GM21381 (cell line): ENCODE measurements around the gene SYMPK.

Experiments
- ATAC-seq: cut with Tn5 transposase; IDR thresholded peaks from one replicate; pipeline ENCODE4 v1.9.1; 2021; ENCODE audit warnings: mild to moderate bottlenecking, moderate library complexity; ENCODE audit not compliant: unreplicated experiment

Gene SYMPK

GRCh38 chr19:45768655-45768983 lies 94.3 kb downstream of the SYMPK start:
- ATAC-seq = no peak

GRCh38 chr19:45767881-45768654 lies 94.9 kb downstream of the SYMPK start:
- no peak for ATAC-seq

- ATAC-seq = no peak
Measured at GRCh38 chr19:45767410-45767880, 95.5 kb downstream of the SYMPK start.

GRCh38 chr19:45766869-45767346 lies 96.0 kb downstream of the SYMPK start:
- no peak for ATAC-seq

- ATAC-seq = no peak
Measured at GRCh38 chr19:45766296-45766868, 96.6 kb downstream of the SYMPK start.

GRCh38 chr19:45765702-45766295 lies 97.1 kb downstream of the SYMPK start:
- no peak for ATAC-seq
